ENCODE measurements around the gene ATP1B2. TPM values are rescaled to one million over a fixed set of nuclear protein-coding genes. Genes with fewer than 3 reads are reported as not detected.

The ATP1B2 gene
- total and polyA plus RNA-seq, 2 of the 8 experiments (the other 6 are each of a cell fraction or from before 2014, with no cell fraction given): 9.1 to 21.0 TPM

DNA sequence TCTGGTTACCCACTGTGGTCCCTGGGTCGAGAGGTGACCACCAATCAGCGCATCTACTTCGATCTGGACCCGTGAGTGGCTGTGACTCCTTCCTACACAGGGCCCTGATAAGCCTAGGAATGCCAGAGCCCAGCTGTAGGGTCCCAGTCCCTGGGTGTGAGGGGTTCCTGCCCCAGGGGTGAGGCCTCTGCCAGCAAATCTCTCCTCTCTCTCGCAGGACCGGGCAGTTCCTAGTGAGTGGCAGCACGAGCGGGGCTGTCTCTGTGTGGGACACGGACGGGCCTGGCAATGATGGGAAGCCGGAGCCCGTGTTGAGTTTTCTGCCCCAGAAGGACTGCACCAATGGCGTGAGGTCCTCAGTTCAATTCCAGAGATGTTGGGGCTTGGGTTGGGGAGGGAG is 52.0 kb downstream of the ATP1B2 start:
- Histone ChIP-seq H3K79me1 (ENCODE audit: low read depth, low read length) (no peaks in the 10 kb centered on the region; the same call in 1 of the 2 replicates), H3K36me3 (ENCODE audit: control insufficient read depth in 2 of 4, insufficient read depth in 4 of 4, low read length in 3 of 4) (peaks cover 0 to 5% (median 2%) of the 10 kb centered on the region in 4 experiments; a peak in 3 of 8 replicates), H3K56ac (replicated peaks; ENCODE audit: insufficient read length, low read depth, low read length) (no peak overlapping the region), H2AFZ (ENCODE audit: low read length) (no peak overlapping the region), H4K8ac (ENCODE audit: extremely low read depth, insufficient read depth, low read length) (no peak overlapping the region), H3K9ac (replicated peaks in 1 of 4; ENCODE audit: extremely low read depth in 1 of 4, low read depth in 3 of 4, low read length in 3 of 4) (peak overlapping the region in 2 of 4 experiments; percentile 56 to 63; a peak in 2 of 7 replicates), H2AK5ac (ENCODE audit: low read depth, low read length) (peak overlapping the region; percentile 97; the same call in 1 of the 2 replicates), H4K5ac (ENCODE audit: insufficient read length, low read depth, low read length) (no peak overlapping the region), H4K91ac (replicated peaks; ENCODE audit: insufficient read length, low read length) (no peak overlapping the region), H2BK20ac (ENCODE audit: low read length) (no peak overlapping the region), H3K4me2 (ENCODE audit: insufficient read depth in 1 of 2, low read depth in 2 of 2, low read length in 2 of 2) (peak overlapping the region; percentile 82 to 90; a peak in 2 of 4 replicates), H3K9me3 (ENCODE audit: insufficient read depth in 2 of 2, low read depth in 1 of 2, low read length in 1 of 2) (no peaks in the 10 kb centered on the region), H3K18ac (ENCODE audit: extremely low read depth, low read length) (no peak overlapping the region), H3K27me3 (replicated peaks in 1 of 4; ENCODE audit: control insufficient read depth in 3 of 4, extremely low read depth in 1 of 4, insufficient read depth in 3 of 4, low read length in 3 of 4) (peaks cover 0 to 3% (median 1%) of the 10 kb centered on the region in 4 experiments; a peak in 2 of 7 replicates), H3K23ac (ENCODE audit: insufficient read length) (no peak overlapping the region), H2BK12ac (ENCODE audit: low read depth, low read length) (peak overlapping the region; percentile 99), H3K23me2 (ENCODE audit: low read depth, low read length) (peaks cover 19% of the 10 kb centered on the region; the same call in 1 of the 2 replicates), H2BK5ac (ENCODE audit: low read depth, low read length) (no peak overlapping the region; the same call in 1 of the 2 replicates), H2BK120ac (replicated peaks; ENCODE audit: low read depth, low read length) (no peak overlapping the region), H3K4me1 (replicated peaks in 1 of 4; ENCODE audit: control insufficient read depth in 3 of 4, insufficient read depth in 4 of 4, low read length in 3 of 4) (peaks cover 2 to 19% (median 16%) of the 10 kb centered on the region in 4 experiments), H2BK15ac (ENCODE audit: low read length) (peak overlapping the region; percentile 36; the same call in 1 of the 2 replicates), H4K20me1 (replicated peaks in 1 of 2; ENCODE audit: control insufficient read depth in 1 of 2, insufficient read depth in 2 of 2, low read length in 2 of 2) (peaks cover 2 to 7% of the 10 kb centered on the region in 2 experiments), H3K4ac (replicated peaks; ENCODE audit: insufficient read length, low read depth, low read length) (no peak overlapping the region), H3K79me2 (ENCODE audit: control insufficient read depth in 1 of 2, insufficient read depth in 2 of 2, low read length in 2 of 2) (no peaks in the 10 kb centered on the region), H3K27ac (ENCODE audit: low read depth, low read length) (peak overlapping the region; percentile 80), H3K14ac (ENCODE audit: insufficient read length) (no peak overlapping the region), H3K4me3 (ENCODE audit: extremely low read depth in 1 of 4, insufficient read depth in 2 of 4, low read depth in 3 of 4, low read length in 4 of 4) (no peak overlapping the region; a peak in 2 of 8 replicates)
- WGBS, 2 experiments (ENCODE audit: extremely low coverage in 1 of 2, insufficient coverage in 1 of 2, insufficient read length in 1 of 2, insufficient replicate concordance in 2 of 2, low coverage in 1 of 2, low lambda C conversion rate in 2 of 2, missing lambda C conversion rate in 1 of 2): 94% methylated on average over 13 of the region's 13 CpGs; no CpG with 5 or more reads in 1 of the 2 experiments
- no peak for FAIRE-seq
- ChIA-PET POLR2A (ENCODE audit: partially characterized antibody) (interaction anchor here (0.6 to 11.4 kb wide), 13 partner anchors 9 to 1313 kb away, joined by 3 to 186 read pairs (median 5); partner anchors contain the start of genes ATP1B2, DNAH2, SAT2 and TP53), CTCF (ENCODE audit: partially characterized antibody) (interaction anchor here (0.6 to 9.2 kb wide), 9 partner anchors 9 to 132 kb away, joined by 3 to 85 read pairs (median 4); partner anchors contain the start of genes DNAH2, SOX15, TP53 and WRAP53)
- TF ChIP-seq RNF2 (IDR thresholded peaks at IDR 0.05; ENCODE audit: borderline replicate concordance, low read depth, low read length, missing control alignments, poor library complexity, severe bottlenecking) (no peak), ASH2L (IDR thresholded peaks at IDR 0.05; ENCODE audit: low read length) (no peak)
- no peak for DNase-seq (ENCODE audit: low read depth in 1 of 2, low spot score in 2 of 2)

All from H1 (cell line).